ENCODE results near the gene ZYX. TPM values are rescaled to one million over a fixed set of nuclear protein-coding genes. Genes with fewer than 3 reads are reported as not detected.

Gene ZYX
- total and polyA plus RNA-seq, 9 of the 15 experiments (the other 6 are each of a cell fraction or from before 2014, with no cell fraction given), result 1.8 to 130 (median 15.7) TPM

GRCh38 chr7:143369678-143370651 is 11.2 kb upstream of the ZYX start (continued):
- TF ChIP-seq ID3 (CRISPR knock-in tag; IDR thresholded peaks at IDR 0.05) (peak; percentile 70; the same call in 1 of the 2 replicates), ID3 (tag; IDR thresholded peaks at IDR 0.05) (peak; percentile 99), ZNF23 (CRISPR knock-in tag; IDR thresholded peaks at IDR 0.05) (peak; percentile 73), ZNF699 (CRISPR knock-in tag; IDR thresholded peaks at IDR 0.05; ENCODE audit: insufficient replicate concordance) (no peak), ZNF174 (CRISPR knock-in tag; IDR thresholded peaks at IDR 0.05) (peak; percentile 98), THAP12 (CRISPR knock-in tag; IDR thresholded peaks at IDR 0.05) (no peak), E2F8 (IDR thresholded peaks at IDR 0.05; ENCODE audit: low read depth, partially characterized antibody) (peak; percentile 55), TSHZ1 (CRISPR knock-in tag; IDR thresholded peaks at IDR 0.05) (peak; percentile 99), ZFP30 (CRISPR knock-in tag; IDR thresholded peaks at IDR 0.05; ENCODE audit: borderline replicate concordance) (no peak), SMAD4 (CRISPR knock-in tag; conservative IDR thresholded peaks at IDR 0.05) (peak; percentile 98), BRD4 (IDR thresholded peaks at IDR 0.05) (no peak), PURB (CRISPR knock-in tag; IDR thresholded peaks at IDR 0.05; ENCODE audit: low read depth) (no peak), ZNF551 (CRISPR knock-in tag; IDR thresholded peaks at IDR 0.05) (0 out of 2 replicates have a peak, but pooled peaks have one; percentile 38), CBFA2T2 (conservative IDR thresholded peaks at IDR 0.05) (no peak), CSDE1 (IDR thresholded peaks at IDR 0.05) (no peak), DDX20 (tag; IDR thresholded peaks at IDR 0.05; ENCODE audit: low read depth) (peak; percentile 97), FOXA1 (IDR thresholded peaks at IDR 0.05; ENCODE audit: borderline replicate concordance) (no peak), KLF6 (CRISPR knock-in tag; IDR thresholded peaks at IDR 0.05; ENCODE audit: borderline replicate concordance) (peak; percentile 99)

All from K562 (cell line).